OCI-LY3 (cell line): ENCODE data around the gene C6.

Experiments
- H2AFZ ChIP-seq: fragments of 200-600, 300-600 bp; shearing (Covaris generic); 2 replicates; pipeline ENCODE4 v1.6.0; 2014; ENCODE audit warnings: antibody characterized with exemption, low read depth, low read length
- H3K27ac ChIP-seq: fragments of 200-600, 300-600 bp; sonication (generic); 2 replicates; pipeline ENCODE4 v1.5.1; 2014; ENCODE audit warnings: mild to moderate bottlenecking, low read length, moderate library complexity, mixed read lengths
- H3K27me3 ChIP-seq: fragments of 200-600, 300-600 bp; sonication (generic); 2 replicates; pipeline ENCODE4 v1.6.1; 2014; ENCODE audit warnings: low read depth, low read length, mixed read lengths
- H3K36me3 ChIP-seq: fragments of 200-600, 300-600 bp; sonication (generic); replicated peaks from 2 replicates; pipeline ENCODE3; 2014; ENCODE audit warnings: low read depth, low read length, mixed read lengths
- H3K4me1 ChIP-seq: fragments of 300-600, 200-600 bp; sonication (generic); 2 replicates; pipeline ENCODE4 v1.6.1; 2014; ENCODE audit warnings: low read length, mixed read lengths
- H3K4me2 ChIP-seq: fragments of 200-600, 300-600 bp; sonication (generic); 2 replicates; pipeline ENCODE4 v1.6.1; 2014; ENCODE audit warnings: low read length, mixed read lengths
- H3K4me3 ChIP-seq: fragments of 300-600, 200-600 bp; sonication (generic); 2 replicates; pipeline ENCODE4 v1.5.1; 2014; ENCODE audit warnings: antibody characterized with exemption, mild to moderate bottlenecking, low read length, moderate library complexity
- H3K79me2 ChIP-seq: fragments of 300-600, 200-600 bp; shearing (Covaris generic); 2 replicates; pipeline ENCODE4 v1.6.1; 2014; ENCODE audit warnings: mild to moderate bottlenecking, low read length, mixed read lengths
- H3K9ac ChIP-seq: fragments of 300-600, 200-600 bp; shearing (Covaris generic); 2 replicates; pipeline ENCODE4 v1.6.0; 2014; ENCODE audit warnings: mild to moderate bottlenecking, low read length, moderate library complexity
- H3K9me3 ChIP-seq: fragments of 200-600, 300-600 bp; shearing (Covaris generic); 2 replicates; pipeline ENCODE4 v1.6.1; 2014; ENCODE audit warnings: low read length, mixed read lengths; ENCODE audit not compliant: insufficient read depth
- H4K20me1 ChIP-seq: fragments of 200-600, 300-600 bp; sonication (generic); 2 replicates; pipeline ENCODE4 v1.6.1; 2016; ENCODE audit warnings: low read length, mixed read lengths; ENCODE audit not compliant: insufficient read depth
- EZH2phosphoT487 ChIP-seq: fragments of 200-600 bp; shearing (Covaris generic); IDR thresholded peaks from 2 replicates; pipeline ENCODE4 v1.6.1; 2018; ENCODE audit warnings: antibody characterized with exemption, mixed run types, low read depth
- TF ChIP-seq, protein P1 (sequence below): fragments of 200-600, 300-600 bp; sonication (generic); IDR thresholded peaks from 2 replicates; pipeline ENCODE4 v1.5.1; 2014; ENCODE audit warnings: antibody characterized with exemption, low read length, low read depth

Gene C6

DNA sequence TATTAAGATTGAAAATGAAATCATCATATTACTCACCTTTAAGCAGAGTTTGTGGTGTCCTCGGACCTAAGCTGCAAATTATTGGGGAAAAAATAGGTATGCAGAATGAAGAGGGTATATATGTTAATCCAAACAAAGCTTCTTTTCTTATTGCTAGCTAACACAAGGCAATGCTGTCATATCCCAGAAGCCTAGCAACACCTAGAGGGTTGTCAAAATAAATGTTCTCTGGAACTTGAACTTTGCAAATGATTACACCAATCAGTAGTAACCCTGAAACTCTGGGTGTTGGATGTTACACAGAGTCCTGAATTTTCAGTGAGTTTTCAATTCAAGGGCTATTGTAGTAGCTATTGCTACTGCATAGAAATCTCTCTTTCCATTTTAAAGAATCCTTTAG lies at the start of gene C6:
Gene C6 (minus strand): TSS at position 193 of the 400 bp plus-strand sequence. CDS start 10,302 bp downstream, outside the sequence.
- no peaks in the 10 kb centered on the region for H3K27me3 ChIP-seq
- H3K79me2 ChIP-seq = no peaks in the 10 kb centered on the region
- H4K20me1 ChIP-seq = no peaks in the 10 kb centered on the region
- no peak within 1 kb of the TSS for H3K27ac ChIP-seq
- no peak within 1 kb of the TSS for H3K4me3 ChIP-seq
- H3K4me1 ChIP-seq = no peaks in the 10 kb centered on the region
- no peaks in the 10 kb centered on the region for H3K9me3 ChIP-seq
- no peak within 1 kb of the TSS for H3K4me2 ChIP-seq
- H3K36me3 ChIP-seq = no peaks in the 10 kb centered on the region
- TF ChIP-seq, protein P1, sequence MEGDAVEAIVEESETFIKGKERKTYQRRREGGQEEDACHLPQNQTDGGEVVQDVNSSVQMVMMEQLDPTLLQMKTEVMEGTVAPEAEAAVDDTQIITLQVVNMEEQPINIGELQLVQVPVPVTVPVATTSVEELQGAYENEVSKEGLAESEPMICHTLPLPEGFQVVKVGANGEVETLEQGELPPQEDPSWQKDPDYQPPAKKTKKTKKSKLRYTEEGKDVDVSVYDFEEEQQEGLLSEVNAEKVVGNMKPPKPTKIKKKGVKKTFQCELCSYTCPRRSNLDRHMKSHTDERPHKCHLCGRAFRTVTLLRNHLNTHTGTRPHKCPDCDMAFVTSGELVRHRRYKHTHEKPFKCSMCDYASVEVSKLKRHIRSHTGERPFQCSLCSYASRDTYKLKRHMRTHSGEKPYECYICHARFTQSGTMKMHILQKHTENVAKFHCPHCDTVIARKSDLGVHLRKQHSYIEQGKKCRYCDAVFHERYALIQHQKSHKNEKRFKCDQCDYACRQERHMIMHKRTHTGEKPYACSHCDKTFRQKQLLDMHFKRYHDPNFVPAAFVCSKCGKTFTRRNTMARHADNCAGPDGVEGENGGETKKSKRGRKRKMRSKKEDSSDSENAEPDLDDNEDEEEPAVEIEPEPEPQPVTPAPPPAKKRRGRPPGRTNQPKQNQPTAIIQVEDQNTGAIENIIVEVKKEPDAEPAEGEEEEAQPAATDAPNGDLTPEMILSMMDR = no peak
- no peak for TF ChIP-seq EZH2phosphoT487
- no peak within 1 kb of the TSS for H3K9ac ChIP-seq
- no peak within 1 kb of the TSS for H2AFZ ChIP-seq

DNA sequence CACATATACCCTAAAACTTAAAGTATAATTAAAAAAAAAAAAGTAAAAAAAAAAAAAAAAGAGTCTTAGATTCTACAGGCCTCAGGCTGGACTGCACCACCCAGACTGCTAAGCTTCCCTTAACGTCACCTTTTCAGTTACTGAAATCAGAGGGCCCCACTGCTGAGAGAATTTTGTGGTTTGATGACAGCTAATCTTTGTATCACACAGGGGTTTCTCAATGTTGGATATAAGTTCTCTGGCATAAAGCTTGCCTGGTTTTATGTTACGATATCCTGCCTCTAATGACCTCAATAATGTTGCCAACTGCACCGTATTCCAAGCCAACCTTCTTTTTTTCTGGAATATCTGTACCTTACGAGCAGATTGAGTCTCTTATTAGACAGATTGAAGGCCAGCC lies 43.1 kb upstream of the C6 start:
- Histone ChIP-seq H3K9ac (no peak overlapping the region), H4K20me1 (no peaks in the 10 kb centered on the region), H3K4me1 (no peaks in the 10 kb centered on the region), H3K4me2 (no peak overlapping the region), H3K27ac (no peak overlapping the region), H3K79me2 (no peaks in the 10 kb centered on the region), H3K36me3 (no peaks in the 10 kb centered on the region), H3K9me3 (no peaks in the 10 kb centered on the region), H3K4me3 (no peak overlapping the region), H2AFZ (no peak overlapping the region), H3K27me3 (no peaks in the 10 kb centered on the region)
- TF ChIP-seq EZH2phosphoT487 = no peak
- TF ChIP-seq, protein P1 = no peak

DNA sequence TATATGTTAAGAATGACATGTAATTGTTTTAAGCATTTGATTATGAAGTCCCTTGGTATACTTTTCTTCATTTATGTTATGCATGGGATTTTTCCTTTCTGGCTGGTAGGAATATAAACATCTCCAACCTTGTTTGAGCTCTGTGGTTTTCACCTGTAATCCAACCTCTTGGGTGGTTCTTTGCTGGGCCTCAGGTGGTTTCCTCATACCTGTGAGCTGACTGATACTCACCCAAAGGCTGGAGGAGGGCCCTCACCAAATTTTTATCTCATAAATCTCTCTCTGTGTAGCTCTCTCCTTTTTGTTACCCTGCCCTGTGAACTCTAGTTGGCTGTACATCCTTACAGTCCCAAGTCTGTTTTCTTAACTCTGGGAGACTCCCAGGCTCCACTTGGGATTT lies 39.8 kb upstream of the C6 start:
- no peaks in the 10 kb centered on the region for H4K20me1 ChIP-seq
- H3K4me1 ChIP-seq = no peaks in the 10 kb centered on the region
- no peak overlapping the region for H3K27ac ChIP-seq
- H3K4me3 ChIP-seq = no peak overlapping the region
- H3K36me3 ChIP-seq = no peaks in the 10 kb centered on the region
- no peak overlapping the region for H2AFZ ChIP-seq
- no peak overlapping the region for H3K9ac ChIP-seq
- no peaks in the 10 kb centered on the region for H3K27me3 ChIP-seq
- H3K79me2 ChIP-seq = no peaks in the 10 kb centered on the region
- no peak overlapping the region for H3K4me2 ChIP-seq
- TF ChIP-seq, protein P1 = no peak
- no peaks in the 10 kb centered on the region for H3K9me3 ChIP-seq

DNA sequence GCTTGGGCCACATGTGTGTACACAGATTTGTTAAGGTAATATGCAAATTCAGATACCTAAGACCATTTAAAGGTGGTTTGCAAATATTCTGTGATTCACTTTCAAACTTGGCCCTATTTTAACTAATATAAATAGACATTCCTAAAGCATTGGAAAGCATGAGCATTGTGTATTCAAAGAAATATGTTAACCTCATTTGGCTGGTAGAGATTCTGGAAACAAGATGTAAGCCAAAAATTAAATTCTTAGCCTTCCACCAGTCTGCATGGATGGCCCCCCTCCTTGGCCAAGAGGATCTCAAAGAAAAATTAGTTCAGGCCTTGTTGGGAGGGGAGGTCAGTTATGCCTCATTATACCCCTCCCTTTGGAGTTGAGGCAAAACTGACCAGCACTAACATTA lies 38.7 kb upstream of the C6 start:
- Histone ChIP-seq H3K36me3 (no peaks in the 10 kb centered on the region), H3K27ac (no peak overlapping the region), H2AFZ (no peak overlapping the region), H4K20me1 (no peaks in the 10 kb centered on the region), H3K9me3 (no peaks in the 10 kb centered on the region), H3K27me3 (no peaks in the 10 kb centered on the region), H3K79me2 (no peaks in the 10 kb centered on the region), H3K4me1 (no peaks in the 10 kb centered on the region), H3K4me3 (no peak overlapping the region), H3K4me2 (no peak overlapping the region), H3K9ac (no peak overlapping the region)
- TF ChIP-seq, protein P1 = no peak
- TF ChIP-seq EZH2phosphoT487 = no peak
